HG02588 (cell line): Measurements from ENCODE around the gene RBM8A.

ENCODE experiments used
- ATAC-seq: cut with Tn5 transposase; IDR thresholded peaks from one replicate; pipeline ENCODE4 v1.9.1; 2021; ENCODE audit warnings: mild to moderate bottlenecking, moderate library complexity; ENCODE audit not compliant: unreplicated experiment

The RBM8A gene

DNA sequence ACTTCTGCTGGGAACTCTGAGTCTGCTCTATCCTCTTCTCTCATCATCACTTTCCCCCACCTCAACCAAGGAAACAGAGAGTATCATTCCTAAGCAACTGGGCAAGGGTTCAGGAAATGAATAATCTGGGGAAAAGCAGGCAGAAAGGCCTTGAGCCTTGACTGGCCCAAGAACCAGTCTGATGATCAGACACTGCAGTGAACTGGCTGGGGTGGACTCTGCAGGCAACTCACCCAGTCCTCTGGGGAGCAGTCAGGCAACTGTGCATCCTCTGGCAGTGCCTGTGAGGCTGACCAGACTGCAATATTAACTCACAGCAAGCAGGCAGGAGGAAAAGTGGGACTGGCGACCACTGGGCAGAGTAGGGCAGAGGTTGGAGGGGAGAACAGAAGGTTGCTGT, 42.6 kb downstream of the RBM8A start:
- ATAC-seq: no peak

DNA sequence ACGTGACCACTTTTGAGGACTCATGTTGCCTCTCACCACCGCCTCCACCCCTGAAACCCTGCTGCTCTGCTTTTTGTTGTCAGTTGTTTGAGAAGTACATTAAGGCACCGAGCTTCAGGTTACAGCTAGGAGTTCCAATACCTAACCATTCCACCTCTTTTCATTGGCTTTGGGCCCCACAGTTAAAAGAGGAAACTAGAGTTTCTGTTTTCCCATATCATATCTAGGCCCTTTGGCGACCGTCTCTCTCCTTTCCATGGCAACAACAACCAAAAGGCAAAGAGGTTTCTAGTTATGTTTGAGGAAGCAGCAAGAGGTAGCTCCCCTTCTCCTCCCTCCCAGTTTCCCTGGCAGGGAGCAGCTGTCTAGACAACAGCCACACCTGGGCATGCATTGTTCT, 47.5 kb downstream of the RBM8A start:
- ATAC-seq: no peak

DNA sequence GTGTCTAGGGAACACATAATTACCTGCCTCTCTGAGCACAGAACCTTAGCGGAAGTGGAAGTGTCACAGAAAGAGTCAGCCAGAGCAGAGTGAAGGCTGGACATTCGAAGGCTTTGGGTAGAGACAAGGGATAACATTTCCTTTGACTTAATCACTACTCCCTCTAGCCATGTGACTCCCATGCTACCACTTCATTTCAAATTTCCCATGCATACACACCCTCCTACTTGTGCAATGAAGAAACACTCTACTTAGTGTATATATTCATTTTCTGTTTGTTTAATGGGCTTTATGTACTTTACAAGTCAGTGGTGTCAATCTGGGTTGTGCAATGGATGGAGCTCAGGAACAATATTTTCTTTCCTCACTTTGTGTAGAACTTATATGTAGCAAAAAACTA, 48.6 kb downstream of the RBM8A start:
- no peak for ATAC-seq

DNA sequence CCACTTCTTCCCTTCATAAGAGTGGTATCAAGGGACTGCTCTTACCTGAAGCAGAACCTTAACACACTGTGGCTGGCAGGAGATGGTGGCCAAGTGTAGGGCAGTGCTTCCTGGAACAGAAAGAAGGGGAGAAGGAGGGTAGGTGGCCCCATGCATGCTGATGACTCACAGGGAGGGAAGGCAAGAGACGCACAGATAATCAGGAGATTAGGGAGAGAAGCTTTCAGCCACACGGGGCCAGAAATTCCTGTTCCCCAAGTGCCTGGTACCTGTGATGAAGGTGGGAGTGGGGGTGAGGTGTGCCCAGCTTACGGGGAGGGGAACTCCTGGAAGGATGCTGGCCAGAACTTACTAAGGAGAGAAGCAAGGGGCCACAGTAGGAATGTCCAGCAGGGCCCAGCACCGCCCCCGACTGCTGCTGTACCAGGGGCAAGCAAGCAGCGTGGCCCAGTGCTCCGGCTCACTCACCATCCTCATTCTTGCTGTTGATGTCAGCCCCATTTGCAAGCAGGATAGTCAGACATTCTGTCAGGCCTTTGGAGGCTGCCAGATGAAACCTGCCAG, 49.3 kb downstream of the RBM8A start:
- no peak for ATAC-seq

DNA sequence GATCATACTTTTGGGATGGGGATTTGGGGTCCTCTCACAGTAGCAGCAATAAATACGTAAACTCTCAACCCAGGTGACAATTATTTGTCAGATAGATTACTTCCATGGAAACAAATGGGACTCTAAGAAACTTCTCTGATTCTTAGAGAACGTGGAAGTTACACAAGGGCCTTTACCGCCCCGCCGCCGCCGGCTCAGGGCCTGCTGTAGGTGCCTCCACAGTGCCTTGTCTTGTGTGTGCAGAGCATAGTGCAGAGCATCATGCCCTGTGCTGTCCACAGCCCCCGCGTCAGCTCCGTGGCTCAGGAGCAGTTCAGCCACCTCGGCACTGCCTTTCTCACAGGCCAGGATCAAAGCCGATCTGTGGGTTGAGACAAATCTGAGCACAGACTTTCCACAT, 52.6 kb downstream of the RBM8A start:
- ATAC-seq: no peak

DNA sequence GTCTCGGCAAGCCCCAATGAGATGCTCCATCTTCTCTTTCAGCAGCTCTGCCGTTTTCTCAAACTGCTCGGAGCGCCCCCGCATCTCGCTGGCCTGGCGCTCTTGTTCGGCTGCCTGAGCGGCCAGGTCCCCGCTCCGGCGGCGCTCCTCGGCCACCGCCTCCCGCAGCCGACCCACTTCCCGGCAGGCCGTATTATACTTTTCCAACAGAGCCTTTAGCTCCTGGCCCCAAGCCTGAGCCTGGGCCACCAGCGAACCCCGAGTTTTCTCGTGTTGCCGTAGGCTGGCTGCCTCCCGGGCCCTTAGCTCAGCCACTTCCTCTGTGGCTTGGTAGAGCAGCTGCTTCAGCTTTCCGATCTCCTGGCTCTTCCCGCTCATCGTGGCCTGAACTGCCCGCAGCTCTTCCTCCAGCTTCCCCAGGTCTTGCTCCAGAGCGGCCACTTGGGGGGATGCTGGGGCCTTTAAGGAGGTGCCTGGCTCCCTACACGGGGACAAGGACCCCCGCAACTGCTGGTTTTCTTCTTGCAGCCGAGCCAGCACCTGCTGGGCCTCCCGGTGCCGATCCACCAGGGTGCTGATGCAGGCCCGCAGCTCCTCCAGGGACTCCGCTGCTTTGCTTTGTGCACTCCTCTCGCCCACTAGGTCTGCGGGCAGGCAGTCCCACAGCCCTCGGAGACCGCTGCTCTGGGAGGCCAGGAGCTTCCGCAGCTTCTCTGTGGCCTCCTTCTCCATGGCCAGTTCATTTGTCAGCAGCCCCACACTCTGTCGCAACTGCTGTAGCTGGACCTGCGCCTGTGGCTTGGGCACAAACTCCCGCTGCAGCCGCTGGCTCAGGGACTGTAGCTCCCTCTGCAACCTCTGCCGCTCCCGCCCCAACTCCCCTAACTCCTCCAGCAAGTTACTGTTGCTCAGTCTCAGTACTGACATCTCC, 55.0 kb downstream of the RBM8A start:
- no peak for ATAC-seq
